ENCODE data around the gene FAM167B.
"Not testable (repeated sequence)": the region's sequence is repeated elsewhere in the genome, so short reads cannot be mapped to it uniquely, and the experiment has no call there.

FAM167B gene

GRCh38 chr1:32263744-32264143, 16.7 kb downstream of the FAM167B start:
- DNase-seq: peak; percentile 25

GRCh38 chr1:32265846-32266245, 18.8 kb downstream of the FAM167B start:
- DNase-seq: no peak

- peak; percentile 47 for DNase-seq
Measured at GRCh38 chr1:32266921-32267591, 20.0 kb downstream of the FAM167B start.

- DNase-seq: no peak
Measured at GRCh38 chr1:32269744-32270143, 22.7 kb downstream of the FAM167B start.

- peak; percentile 53 for DNase-seq
Measured at GRCh38 chr1:32272557-32273390, 25.8 kb downstream of the FAM167B start.

- DNase-seq: peak; percentile 83
Measured at GRCh38 chr1:32273391-32274208, 26.6 kb downstream of the FAM167B start.

GRCh38 chr1:32274646-32275340, 27.8 kb downstream of the FAM167B start:
- DNase-seq: no peak

- no peak for DNase-seq
Measured at GRCh38 chr1:32275424-32275823, 28.4 kb downstream of the FAM167B start.

GRCh38 chr1:32276032-32276782, 29.2 kb downstream of the FAM167B start:
- no peak for DNase-seq

- DNase-seq: not testable (repeated sequence)
Measured at GRCh38 chr1:32284777-32285176, 37.8 kb downstream of the FAM167B start.

- no peak for DNase-seq
Measured at GRCh38 chr1:32285658-32286057, 38.6 kb downstream of the FAM167B start.

- no peak for DNase-seq
Measured at GRCh38 chr1:32286763-32287162, 39.7 kb downstream of the FAM167B start.

GRCh38 chr1:32289256-32289655, 42.2 kb downstream of the FAM167B start:
- DNase-seq: no peak

GRCh38 chr1:32291145-32291707, 44.2 kb downstream of the FAM167B start:
- DNase-seq: no peak

GRCh38 chr1:32291708-32292538, 44.9 kb downstream of the FAM167B start, which contains the start of gene HDAC1:
Gene HDAC1, plus strand, starts transcription at chr1:32292083. Its CDS starts 87 bp downstream, at chr1:32292170.
- DNase-seq: peak; percentile 99

- not testable (repeated sequence) for DNase-seq
Measured at GRCh38 chr1:32298211-32298610, 51.2 kb downstream of the FAM167B start.

All from CD4-positive, alpha-beta T cell treated with Interleukin-12 subunit alpha and Interleukin-12 subunit beta, for 1 hour (primary cell).